Activated CD4-positive, alpha-beta T cell treated with anti-CD3 and anti-CD28 coated beads, Interleukin-2, amount 10 ng/mL, durations not matched to agents 24 days and 14 days (primary cell): Measurements from ENCODE around the gene ITPA. TPM values are rescaled to one million over a fixed set of nuclear protein-coding genes. Genes with fewer than 3 reads are reported as not detected.
A peak's percentile ranks its signal among the peaks of the same experiment; 100 is the strongest.

Experiments used
- DNase-seq: peaks from one replicate; pipeline ENCODE4 v3.0.0; 2022
- H3K27ac Mint-ChIP-seq: one replicate; pipeline ENCODE4 v1.8.0; 2022; ENCODE audit warnings: mild to moderate bottlenecking, mixed read lengths
- H3K27me3 Mint-ChIP-seq: one replicate; pipeline ENCODE4 v1.8.0; 2022; ENCODE audit warnings: mixed read lengths
- H3K36me3 Mint-ChIP-seq: one replicate; pipeline ENCODE4 v1.8.0; 2022; ENCODE audit warnings: low read depth, mild to moderate bottlenecking, mixed read lengths
- H3K4me1 Mint-ChIP-seq: one replicate; pipeline ENCODE4 v1.8.0; 2021; ENCODE audit warnings: mixed read lengths
- H3K4me3 Mint-ChIP-seq: one replicate; pipeline ENCODE4 v1.8.0; 2022; ENCODE audit warnings: mild to moderate bottlenecking, moderate library complexity, mixed read lengths
- H3K9me3 Mint-ChIP-seq: one replicate; pipeline ENCODE4 v1.8.0; 2021; ENCODE audit warnings: mixed read lengths
- intact Hi-C: fragments of 100-400 bp; cut with micrococcal nuclease; formaldehyde crosslinking; loops from one replicate; pipeline ENCODE4 v1.15.1; 2023
- total RNA-seq: library from RNA; stranded (reverse); gene quantifications from 2 replicates; pipeline ENCODE4 v1.2.3, GENCODE V29; 2022

ITPA gene
- total RNA-seq, result 102 and 103 TPM in 2 replicates

GRCh38 chr20:3209257-3209945 lies at the start of gene ITPA:
Gene ITPA, plus strand, starts transcription at chr20:3209498. Its CDS starts 54 bp downstream, at chr20:3209552.
- Mint-ChIP-seq H3K4me1 (peaks cover 11% of the 10 kb centered on the region), H3K27ac (peak within 1 kb of the TSS; percentile 96), H3K4me3 (peak within 1 kb of the TSS; percentile 98), H3K27me3 (no peaks in the 10 kb centered on the region), H3K9me3 (no peaks in the 10 kb centered on the region), H3K36me3 (peaks cover 16% of the 10 kb centered on the region)
- intact Hi-C loops, result no loop called here
- DNase-seq, result peak; percentile 90

GRCh38 chr20:3160418-3160817 lies 48.9 kb upstream of the ITPA start:
- H3K27me3 Mint-ChIP-seq, result no peaks in the 10 kb centered on the region
- peaks cover 11% of the 10 kb centered on the region for H3K36me3 Mint-ChIP-seq
- no peak for DNase-seq
- H3K4me3 Mint-ChIP-seq, result no peak overlapping the region
- intact Hi-C loops, result no loop called here
- H3K27ac Mint-ChIP-seq, result no peak overlapping the region
- peaks cover 31% of the 10 kb centered on the region for H3K4me1 Mint-ChIP-seq
- H3K9me3 Mint-ChIP-seq, result no peaks in the 10 kb centered on the region

GRCh38 chr20:3161316-3162079 lies 47.8 kb upstream of the ITPA start:
- Mint-ChIP-seq H3K4me3 (peak overlapping the region; percentile 43), H3K27ac (no peak overlapping the region), H3K9me3 (no peaks in the 10 kb centered on the region), H3K36me3 (peaks cover 6% of the 10 kb centered on the region), H3K4me1 (peaks cover 23% of the 10 kb centered on the region), H3K27me3 (no peaks in the 10 kb centered on the region)
- intact Hi-C loops, result no loop called here
- no peak for DNase-seq

- no peak overlapping the region for H3K27ac Mint-ChIP-seq
- H3K9me3 Mint-ChIP-seq, result no peaks in the 10 kb centered on the region
- no peak for DNase-seq
- no peak overlapping the region for H3K4me3 Mint-ChIP-seq
- peaks cover 4% of the 10 kb centered on the region for H3K36me3 Mint-ChIP-seq
- intact Hi-C loops, result no loop called here
- H3K27me3 Mint-ChIP-seq, result no peaks in the 10 kb centered on the region
- H3K4me1 Mint-ChIP-seq, result peaks cover 17% of the 10 kb centered on the region
These were observed 47.2 kb upstream of the ITPA start for GRCh38 chr20:3162080-3162611.

GRCh38 chr20:3163099-3164042 lies 45.9 kb upstream of the ITPA start:
- H3K36me3 Mint-ChIP-seq, result peaks cover 4% of the 10 kb centered on the region
- no peaks in the 10 kb centered on the region for H3K9me3 Mint-ChIP-seq
- no peak overlapping the region for H3K4me3 Mint-ChIP-seq
- peaks cover 5% of the 10 kb centered on the region for H3K27me3 Mint-ChIP-seq
- no peak overlapping the region for H3K27ac Mint-ChIP-seq
- intact Hi-C loops, result no loop called here
- peaks cover 7% of the 10 kb centered on the region for H3K4me1 Mint-ChIP-seq
- no peak for DNase-seq

- Mint-ChIP-seq H3K9me3 (no peaks in the 10 kb centered on the region), H3K4me3 (no peak overlapping the region)
These were observed 45.1 kb upstream of the ITPA start for GRCh38 chr20:3164043-3164762.

GRCh38 chr20:3164763-3165410 lies 44.4 kb upstream of the ITPA start:
- intact Hi-C loops, result no loop called here
- Mint-ChIP-seq H3K36me3 (no peaks in the 10 kb centered on the region), H3K27me3 (peaks cover 18% of the 10 kb centered on the region), H3K27ac (no peak overlapping the region), H3K4me1 (peaks cover under 1% of the 10 kb centered on the region), H3K9me3 (no peaks in the 10 kb centered on the region), H3K4me3 (no peak overlapping the region)
- no peak for DNase-seq

More at GRCh38 chr20:3164043-3164762, 45.1 kb upstream of the ITPA start:
- no peak overlapping the region for H3K27ac Mint-ChIP-seq
- intact Hi-C loops, result no loop called here
- peaks cover 4% of the 10 kb centered on the region for H3K36me3 Mint-ChIP-seq
- no peak for DNase-seq
- H3K4me1 Mint-ChIP-seq, result peaks cover 2% of the 10 kb centered on the region
- peaks cover 14% of the 10 kb centered on the region for H3K27me3 Mint-ChIP-seq

- no peak overlapping the region for H3K4me3 Mint-ChIP-seq
These were observed 43.6 kb upstream of the ITPA start for GRCh38 chr20:3165473-3166337.

GRCh38 chr20:3166338-3166912 lies 42.9 kb upstream of the ITPA start:
- no peaks in the 10 kb centered on the region for H3K36me3 Mint-ChIP-seq
- intact Hi-C loops, result no loop called here
- H3K4me3 Mint-ChIP-seq, result no peak overlapping the region
- no peaks in the 10 kb centered on the region for H3K4me1 Mint-ChIP-seq
- H3K9me3 Mint-ChIP-seq, result no peaks in the 10 kb centered on the region
- H3K27me3 Mint-ChIP-seq, result peaks cover 28% of the 10 kb centered on the region
- DNase-seq, result no peak
- no peak overlapping the region for H3K27ac Mint-ChIP-seq

More at GRCh38 chr20:3165473-3166337, 43.6 kb upstream of the ITPA start:
- Mint-ChIP-seq H3K36me3 (no peaks in the 10 kb centered on the region), H3K27me3 (peaks cover 22% of the 10 kb centered on the region), H3K9me3 (no peaks in the 10 kb centered on the region), H3K4me1 (no peaks in the 10 kb centered on the region), H3K27ac (no peak overlapping the region)
- no peak for DNase-seq
- intact Hi-C loops, result no loop called here

- Mint-ChIP-seq H3K4me3 (no peak overlapping the region), H3K36me3 (no peaks in the 10 kb centered on the region), H3K9me3 (no peaks in the 10 kb centered on the region), H3K4me1 (no peaks in the 10 kb centered on the region), H3K27ac (no peak overlapping the region), H3K27me3 (peaks cover 33% of the 10 kb centered on the region)
- intact Hi-C loops, result no loop called here
- DNase-seq, result no peak
These were observed 42.4 kb upstream of the ITPA start for GRCh38 chr20:3166913-3167342.

GRCh38 chr20:3167738-3168078 lies 41.6 kb upstream of the ITPA start:
- no peak overlapping the region for H3K27ac Mint-ChIP-seq
- peaks cover 3% of the 10 kb centered on the region for H3K4me1 Mint-ChIP-seq
- H3K27me3 Mint-ChIP-seq, result peaks cover 41% of the 10 kb centered on the region
- no peaks in the 10 kb centered on the region for H3K9me3 Mint-ChIP-seq
- H3K36me3 Mint-ChIP-seq, result no peaks in the 10 kb centered on the region
- DNase-seq, result no peak
- intact Hi-C loops, result no loop called here
- H3K4me3 Mint-ChIP-seq, result no peak overlapping the region
